MM.1S (cell line): ENCODE data around the gene FAM3B.
A peak's percentile ranks its signal among the peaks of the same experiment; 100 is the strongest.
"Not testable (repeated sequence)": the region's sequence is repeated elsewhere in the genome, so short reads cannot be mapped to it uniquely, and the experiment has no call there.

Source experiments
- DNase-seq: peaks from one replicate; pipeline ENCODE4 v3.0.0-alpha.2; 2015
- H2AFZ ChIP-seq: fragments of 300-600 bp; sonication (generic); 2 replicates; pipeline ENCODE4 v1.6.0; 2016; ENCODE audit warnings: antibody characterized with exemption, low read length
- H3F3A ChIP-seq: fragments of 300-600 bp; sonication (generic); 2 replicates; pipeline ENCODE4 v1.6.1; 2016; ENCODE audit warnings: mild to moderate bottlenecking, antibody characterized with exemption, low read length, moderate library complexity, mixed read lengths; ENCODE audit not compliant: insufficient read depth
- H3K27ac ChIP-seq: fragments of 300-600 bp; sonication (generic); 2 replicates; pipeline ENCODE4 v1.5.1; 2016; ENCODE audit warnings: mild to moderate bottlenecking, low read length
- H3K27me3 ChIP-seq: fragments of 300-600 bp; sonication (generic); replicated peaks from 2 replicates; pipeline ENCODE4 v1.6.0; 2016; ENCODE audit warnings: low read length; ENCODE audit not compliant: insufficient read depth
- H3K36me3 ChIP-seq: fragments of 300-600 bp; sonication (generic); replicated peaks from 2 replicates; pipeline ENCODE4 v1.6.1; 2016; ENCODE audit warnings: mild to moderate bottlenecking, low read length, mixed read lengths; ENCODE audit not compliant: insufficient read depth
- H3K4me1 ChIP-seq: fragments of 300-600 bp; sonication (generic); 2 replicates; pipeline ENCODE4 v1.6.1; 2016; ENCODE audit warnings: low read length, mixed read lengths
- H3K4me2 ChIP-seq: fragments of 300-600 bp; sonication (generic); 2 replicates; pipeline ENCODE4 v1.6.0; 2016; ENCODE audit warnings: low read depth, low read length
- H3K4me3 ChIP-seq: fragments of 300-600 bp; sonication (generic); 2 replicates; pipeline ENCODE4 v1.5.1; 2016; ENCODE audit warnings: low read length, mixed read lengths
- H3K79me2 ChIP-seq: fragments of 300-600 bp; sonication (generic); 2 replicates; pipeline ENCODE4 v1.6.1; 2016; ENCODE audit warnings: mixed run types, low read length, mixed read lengths
- H3K9ac ChIP-seq: fragments of 300-600 bp; sonication (generic); 2 replicates; pipeline ENCODE4 v1.6.1; 2016; ENCODE audit warnings: low read length, mixed read lengths
- H3K9me2 ChIP-seq: fragments of 300-600 bp; sonication (generic); replicated peaks from 2 replicates; pipeline ENCODE4 v1.6.1; 2016; ENCODE audit warnings: mild to moderate bottlenecking, low read length, mixed read lengths; ENCODE audit not compliant: insufficient read depth
- H3K9me3 ChIP-seq: fragments of 300-600 bp; sonication (generic); replicated peaks from 2 replicates; pipeline ENCODE4 v1.6.1; 2016; ENCODE audit warnings: mild to moderate bottlenecking, low read length, mixed read lengths; ENCODE audit not compliant: insufficient read depth
- H4K20me1 ChIP-seq: fragments of 300-600 bp; sonication (generic); 2 replicates; pipeline ENCODE4 v1.6.1; 2016; ENCODE audit warnings: mild to moderate bottlenecking, low read length, moderate library complexity, mixed read lengths; ENCODE audit not compliant: insufficient read depth
- EZH2 ChIP-seq: fragments of 300-600 bp; sonication (generic); optimal IDR thresholded peaks from 2 replicates; pipeline ENCODE3; 2017; ENCODE audit warnings: low read depth, mild to moderate bottlenecking, antibody characterized with exemption, low read length, mixed read lengths
- EZH2phosphoT487 ChIP-seq: fragments of 300-600 bp; sonication (generic); IDR thresholded peaks from 2 replicates; pipeline ENCODE4 v1.6.1; 2018; ENCODE audit warnings: antibody characterized with exemption, low read length
- TF ChIP-seq, protein P1 (sequence below): fragments of 300-600 bp; sonication (generic); IDR thresholded peaks from 2 replicates; pipeline ENCODE4 v1.5.1; 2016; ENCODE audit warnings: antibody characterized with exemption, low read length, mixed read lengths

Gene FAM3B

DNA sequence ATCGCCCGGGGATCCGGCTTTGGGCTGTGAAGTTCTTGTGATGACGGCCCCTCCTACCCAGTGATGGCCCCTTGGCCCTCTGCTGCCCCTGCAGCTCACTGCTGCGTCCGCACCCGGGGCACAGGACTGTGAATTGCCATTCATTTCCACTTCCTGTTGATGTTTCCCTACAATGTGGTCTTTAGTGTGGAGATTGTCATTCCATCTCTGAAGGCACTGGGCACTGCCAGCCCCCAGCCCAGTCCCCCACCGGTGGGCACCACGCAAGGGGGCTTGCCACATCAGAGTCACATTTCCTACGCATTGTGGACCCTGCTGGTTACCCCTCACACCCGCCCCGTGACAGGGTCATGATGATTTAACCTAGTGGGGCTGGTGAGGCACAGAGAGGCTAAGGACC, 42.7 kb downstream of the FAM3B start:
- no peak overlapping the region for H3K27ac ChIP-seq
- H3K79me2 ChIP-seq = no peaks in the 10 kb centered on the region
- TF ChIP-seq EZH2phosphoT487 (no peak), EZH2 (no peak)
- TF ChIP-seq, protein P1, sequence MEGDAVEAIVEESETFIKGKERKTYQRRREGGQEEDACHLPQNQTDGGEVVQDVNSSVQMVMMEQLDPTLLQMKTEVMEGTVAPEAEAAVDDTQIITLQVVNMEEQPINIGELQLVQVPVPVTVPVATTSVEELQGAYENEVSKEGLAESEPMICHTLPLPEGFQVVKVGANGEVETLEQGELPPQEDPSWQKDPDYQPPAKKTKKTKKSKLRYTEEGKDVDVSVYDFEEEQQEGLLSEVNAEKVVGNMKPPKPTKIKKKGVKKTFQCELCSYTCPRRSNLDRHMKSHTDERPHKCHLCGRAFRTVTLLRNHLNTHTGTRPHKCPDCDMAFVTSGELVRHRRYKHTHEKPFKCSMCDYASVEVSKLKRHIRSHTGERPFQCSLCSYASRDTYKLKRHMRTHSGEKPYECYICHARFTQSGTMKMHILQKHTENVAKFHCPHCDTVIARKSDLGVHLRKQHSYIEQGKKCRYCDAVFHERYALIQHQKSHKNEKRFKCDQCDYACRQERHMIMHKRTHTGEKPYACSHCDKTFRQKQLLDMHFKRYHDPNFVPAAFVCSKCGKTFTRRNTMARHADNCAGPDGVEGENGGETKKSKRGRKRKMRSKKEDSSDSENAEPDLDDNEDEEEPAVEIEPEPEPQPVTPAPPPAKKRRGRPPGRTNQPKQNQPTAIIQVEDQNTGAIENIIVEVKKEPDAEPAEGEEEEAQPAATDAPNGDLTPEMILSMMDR = no peak
- peaks cover 19% of the 10 kb centered on the region for H3K4me1 ChIP-seq
- no peak overlapping the region for H3K4me2 ChIP-seq
- H3F3A ChIP-seq = peaks cover 17% of the 10 kb centered on the region
- no peaks in the 10 kb centered on the region for H3K27me3 ChIP-seq
- H3K36me3 ChIP-seq = no peaks in the 10 kb centered on the region
- H2AFZ ChIP-seq = no peak overlapping the region
- no peaks in the 10 kb centered on the region for H4K20me1 ChIP-seq
- no peak overlapping the region for H3K4me3 ChIP-seq
- H3K9me3 ChIP-seq = no peaks in the 10 kb centered on the region
- H3K9ac ChIP-seq = no peak overlapping the region
- DNase-seq = no peak
- H3K9me2 ChIP-seq = no peaks in the 10 kb centered on the region

DNA sequence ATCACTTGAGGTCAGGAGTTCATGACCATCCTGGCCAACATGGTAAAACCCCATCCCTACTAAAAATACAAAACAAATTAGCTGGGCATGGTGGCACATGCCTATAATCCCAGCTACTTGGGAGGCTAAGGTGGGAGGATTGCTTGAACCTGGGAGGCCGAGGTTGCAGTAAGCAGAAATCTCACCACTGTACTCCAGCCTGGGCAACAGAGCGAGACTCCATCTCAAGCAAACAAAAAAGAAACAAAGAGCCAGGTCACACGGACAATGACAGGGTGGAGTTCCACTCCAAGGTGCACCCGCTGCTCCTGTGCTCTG, 43.1 kb downstream of the FAM3B start:
- Histone ChIP-seq H3K4me1 (peaks cover 19% of the 10 kb centered on the region), H3F3A (peaks cover 17% of the 10 kb centered on the region)
- H3K4me3 ChIP-seq, H3K79me2 ChIP-seq, H3K27ac ChIP-seq, H3K36me3 ChIP-seq, H3K27me3 ChIP-seq, H2AFZ ChIP-seq, H3K4me2 ChIP-seq, H3K9me3 ChIP-seq, H3K9ac ChIP-seq, DNase-seq, H3K9me2 ChIP-seq, H4K20me1 ChIP-seq: not testable (repeated sequence)

DNA sequence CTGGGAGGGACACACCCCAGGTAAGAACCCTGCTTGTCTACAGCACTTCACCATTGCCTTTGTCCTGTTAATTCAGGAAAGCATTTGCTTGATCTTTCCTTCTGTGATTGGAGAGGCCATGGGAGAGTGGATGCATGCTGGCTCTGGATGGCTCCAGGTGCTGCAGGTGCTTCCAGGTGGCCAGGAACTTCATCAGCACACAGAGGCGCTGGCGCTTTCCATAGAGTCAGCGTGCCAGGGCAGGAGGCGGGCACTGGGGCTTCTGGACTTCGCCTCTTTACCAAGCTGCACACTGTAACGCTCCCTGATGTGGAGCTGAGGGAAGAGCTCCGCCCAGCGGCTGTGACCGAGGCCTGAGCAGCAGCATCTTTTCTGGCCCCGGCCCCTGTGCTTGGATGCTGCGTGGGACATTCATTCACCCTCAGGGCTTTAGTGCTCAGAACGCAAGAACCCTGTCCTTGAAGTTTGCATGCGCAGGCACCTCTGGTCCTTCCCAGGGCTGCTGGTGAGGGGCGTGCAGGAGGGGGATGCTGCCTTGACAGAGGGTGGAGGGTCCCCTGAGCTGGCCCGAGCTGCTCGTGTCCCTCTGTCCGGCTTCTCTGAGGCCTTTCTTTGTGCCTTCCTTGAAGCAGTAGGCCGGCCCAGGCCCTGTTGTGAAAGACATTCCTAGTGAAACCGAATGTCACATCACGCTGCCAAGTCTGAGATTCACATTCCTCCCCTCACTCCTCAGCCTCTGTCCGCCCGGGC, 43.6 kb downstream of the FAM3B start:
- Histone ChIP-seq H3F3A (peaks cover 17% of the 10 kb centered on the region), H3K9ac (no peak overlapping the region), H3K4me1 (peaks cover 14% of the 10 kb centered on the region), H3K9me2 (no peaks in the 10 kb centered on the region), H2AFZ (no peak overlapping the region), H4K20me1 (no peaks in the 10 kb centered on the region), H3K4me2 (no peak overlapping the region), H3K9me3 (no peaks in the 10 kb centered on the region), H3K4me3 (no peak overlapping the region), H3K79me2 (no peaks in the 10 kb centered on the region), H3K36me3 (no peaks in the 10 kb centered on the region), H3K27ac (no peak overlapping the region), H3K27me3 (no peaks in the 10 kb centered on the region)
- DNase-seq = no peak
- no peak for TF ChIP-seq EZH2
- TF ChIP-seq, protein P1 = no peak
- no peak for TF ChIP-seq EZH2phosphoT487

DNA sequence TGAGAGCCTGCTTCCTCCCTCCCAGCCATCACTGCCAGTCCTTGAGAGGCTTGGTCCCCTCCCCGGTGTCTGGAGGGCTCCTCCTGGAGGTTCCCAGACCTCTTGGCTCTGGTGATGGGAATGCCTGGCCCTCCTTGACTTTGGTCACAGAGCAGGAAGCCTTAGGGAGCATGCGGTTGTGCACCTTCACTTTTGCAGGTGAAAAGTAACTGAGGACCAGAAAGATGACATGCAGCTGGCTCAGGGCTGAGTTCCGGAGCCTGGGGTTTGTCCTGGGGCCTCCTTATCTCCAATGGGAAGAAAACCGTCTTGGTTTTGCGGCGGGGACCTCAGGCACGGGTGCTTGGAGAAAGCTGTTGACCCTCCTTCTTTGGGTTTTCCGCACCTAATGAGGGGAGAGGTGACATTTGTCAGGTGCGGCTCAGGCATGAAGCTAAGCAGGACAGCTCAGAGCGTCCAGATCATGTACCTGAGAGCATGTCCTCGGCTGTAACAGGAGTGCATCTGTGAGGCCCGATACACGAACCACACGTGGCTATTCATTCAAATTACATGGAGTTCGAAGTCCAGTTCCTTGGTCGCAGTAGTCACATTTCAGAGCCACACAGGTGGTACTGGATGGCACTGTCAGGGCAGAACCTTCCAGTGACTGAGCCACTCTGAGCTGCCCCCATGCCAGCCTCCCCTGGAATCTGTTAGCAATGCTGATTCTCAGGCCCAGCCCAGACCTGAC, 44.6 kb downstream of the FAM3B start:
- no peaks in the 10 kb centered on the region for H4K20me1 ChIP-seq
- H3F3A ChIP-seq = peaks cover 17% of the 10 kb centered on the region
- H3K4me3 ChIP-seq = peak overlapping the region; percentile 22
- H2AFZ ChIP-seq = no peak overlapping the region
- no peak for DNase-seq
- peak overlapping the region; percentile 57; the same call in 1 of the 2 replicates for H3K27ac ChIP-seq
- H3K36me3 ChIP-seq = no peaks in the 10 kb centered on the region
- H3K79me2 ChIP-seq = no peaks in the 10 kb centered on the region
- H3K27me3 ChIP-seq = no peaks in the 10 kb centered on the region
- H3K4me1 ChIP-seq = peaks cover 13% of the 10 kb centered on the region
- no peaks in the 10 kb centered on the region for H3K9me2 ChIP-seq
- peak overlapping the region; percentile 69 for H3K4me2 ChIP-seq
- TF ChIP-seq, protein P1 = no peak
- no peak for TF ChIP-seq EZH2
- no peak for TF ChIP-seq EZH2phosphoT487
- no peak overlapping the region for H3K9ac ChIP-seq
- no peaks in the 10 kb centered on the region for H3K9me3 ChIP-seq
